K562 (cell line): ENCODE measurements around the gene MLH3. TPM values are rescaled to one million over a fixed set of nuclear protein-coding genes. Genes with fewer than 3 reads are reported as not detected.

Experiments used
- ATAC-seq: fragments of 200-7000 bp; cut with Tn5 transposase; 3 replicates; pipeline ENCODE4 v1.9.1; 2020; ENCODE audit warnings: moderate library complexity
- BruUV-seq: library from RNA; stranded (reverse); fragments of 400-500 nt; replicated peaks from 2 replicates; lab custom pipeline; 2021; lab: Mats Ljungman, UMichigan
- CTCF ChIA-PET: fragments of 300-600 bp; formaldehyde crosslinking; extraction: SDS; loops from one replicate; lab custom pipeline; 2021; ENCODE audit warnings: low intra/inter-chr PET ratio; lab: Yijun Ruan, JAX
- POLR2A ChIA-PET: fragments of 300-600, 350-650 bp; sonication (Branson Sonifier 250); formaldehyde crosslinking; extraction: SDS; loops from one replicate; lab custom pipeline; 2021; ENCODE audit warnings: antibody characterized with exemption, inconsistent platforms; lab: Yijun Ruan, JAX
- DNase-seq, 4 experiments: peaks; one replicate each; pipeline versions ENCODE4 v3.0.0 to v3.0.0-alpha.2; 2011 to 2018; ENCODE audit warnings: low spot score in 3 of 4, mixed read lengths in 3 of 4; ENCODE audit errors: extremely low read depth in 1 of 4
- FAIRE-seq: peaks from 2 replicates; lab custom pipeline; 2011; peaks lifted over from hg19 to GRCh38; lab: Jason Lieb, UNC
- H2AFZ ChIP-seq: 2 replicates; pipeline ENCODE4 v1.6.0; 2011; ENCODE audit warnings: low read depth, low read length, control low read depth, inconsistent platforms
- H3K27ac ChIP-seq: fragments of 200-600 bp; 3 replicates; pipeline ENCODE4 v1.8.0; 2011; ENCODE audit warnings: low read depth, mild to moderate bottlenecking, control low read depth, inconsistent platforms, low read length, moderate library complexity, mixed read lengths; ENCODE audit errors: extremely low read depth
- H3K27me3 ChIP-seq, 2 experiments: fragments of 300-600 bp in 1 of 2; 2 replicates in 1 of 2; 3 replicates in 1 of 2; pipeline versions ENCODE4 v1.6.0 to v1.8.0; 2011; ENCODE audit warnings: inconsistent platforms in 2 of 2, low read length in 2 of 2, mild to moderate bottlenecking in 1 of 2, mixed read lengths in 1 of 2, moderate library complexity in 1 of 2; ENCODE audit not compliant: control insufficient read depth in 2 of 2, insufficient read depth in 2 of 2
- H3K36me3 ChIP-seq: fragments of 300-600 bp; 3 replicates; pipeline ENCODE4 v1.8.0; 2011; ENCODE audit warnings: mild to moderate bottlenecking, low read length, inconsistent platforms; ENCODE audit not compliant: control insufficient read depth, insufficient read depth
- H3K4me1 ChIP-seq, 2 experiments: fragments of 200-600 bp in 1 of 2; replicated peaks in 1 of 2; 2 replicates in 1 of 2; 3 replicates in 1 of 2; pipeline versions ENCODE4 v1.5.1 to v1.8.0; 2011; ENCODE audit warnings: inconsistent platforms in 2 of 2, low read length in 2 of 2, mild to moderate bottlenecking in 1 of 2, mixed read lengths in 1 of 2, moderate library complexity in 1 of 2; ENCODE audit not compliant: control insufficient read depth in 2 of 2, insufficient read depth in 2 of 2
- H3K4me2 ChIP-seq: 2 replicates; pipeline ENCODE4 v1.6.1; 2011; ENCODE audit warnings: low read length, control low read depth, inconsistent platforms, mixed read lengths; ENCODE audit not compliant: insufficient read depth
- H3K4me3 ChIP-seq: fragments of 200-600 bp; sonication (generic), shearing (Covaris generic); 2 replicates; pipeline ENCODE4 v1.5.1; 2016; ENCODE audit warnings: control low read depth, inconsistent platforms
- H3K79me2 ChIP-seq: fragments of 200-600 bp; 3 replicates; pipeline ENCODE4 v1.8.0; 2011; ENCODE audit warnings: low read length, inconsistent platforms; ENCODE audit not compliant: control insufficient read depth, insufficient read depth
- H3K9ac ChIP-seq, 2 experiments: 2 replicates each; pipeline versions ENCODE4 v1.6.0 to v1.6.1; 2011; ENCODE audit warnings: low read depth in 2 of 2, low read length in 2 of 2, control low read depth in 1 of 2, inconsistent platforms in 1 of 2, mild to moderate bottlenecking in 1 of 2, mixed read lengths in 1 of 2; ENCODE audit not compliant: insufficient read depth in 1 of 2
- H3K9me1 ChIP-seq: one replicate; pipeline ENCODE4 v1.6.0; 2011; ENCODE audit warnings: inconsistent platforms, mild to moderate bottlenecking, low read length, moderate library complexity; ENCODE audit not compliant: control insufficient read depth, insufficient read depth
- H3K9me3 ChIP-seq: replicated peaks from 2 replicates; pipeline ENCODE4 v1.5.1; 2011; ENCODE audit warnings: low read depth, low read length, inconsistent platforms; ENCODE audit not compliant: control insufficient read depth, insufficient read depth
- H4K20me1 ChIP-seq: replicated peaks from 2 replicates; pipeline ENCODE4 v1.6.1; 2011; ENCODE audit warnings: low read length, inconsistent platforms, mixed read lengths; ENCODE audit not compliant: control insufficient read depth, insufficient read depth
- EHMT2 ChIP-seq: fragments of 450-650 bp; IDR thresholded peaks from 2 replicates; pipeline ENCODE4 v1.6.1; 2018; ENCODE audit warnings: antibody characterized with exemption
- EP300 ChIP-seq: IDR thresholded peaks from 2 replicates; pipeline ENCODE4 v1.6.1; 2012; ENCODE audit warnings: low read length, improper control_type of control experiment
- HDGF ChIP-seq: fragments of 450-650 bp; IDR thresholded peaks from 2 replicates; pipeline ENCODE4 v1.6.1; 2016
- KLF6 ChIP-seq: fragments of 250-450 bp; sonication (Bioruptor Pico); IDR thresholded peaks from 2 replicates; pipeline ENCODE4 v1.4.0; 2020; ENCODE audit warnings: mild to moderate bottlenecking, moderate library complexity, borderline replicate concordance
- MXI1 ChIP-seq: IDR thresholded peaks from 2 replicates; pipeline ENCODE4 v1.6.1; 2011; ENCODE audit warnings: low read depth, mild to moderate bottlenecking, improper control_type of control experiment, low read length
- NCOA1 ChIP-seq: fragments of 450-650 bp; IDR thresholded peaks from 2 replicates; pipeline ENCODE4 v1.6.1; 2016; ENCODE audit warnings: low read depth
- PREB ChIP-seq: sonication (generic); formaldehyde crosslinking; IDR thresholded peaks from 2 replicates; pipeline ENCODE4 v1.8.1; 2023; ENCODE audit warnings: mild to moderate bottlenecking, missing genetic modification reagents
- SMAD1 ChIP-seq: fragments of 150-350 bp; IDR thresholded peaks from 2 replicates; pipeline ENCODE4 v1.6.1; 2014; ENCODE audit warnings: low read length, low read depth; ENCODE audit not compliant: partially characterized antibody
- ZBTB26 ChIP-seq: fragments of 450-650 bp; formaldehyde crosslinking; IDR thresholded peaks from 2 replicates; pipeline ENCODE4 v1.4.0; 2022; ENCODE audit warnings: missing genetic modification characterization
- ZNF311 ChIP-seq: fragments of 250-450 bp; sonication (Bioruptor Pico); IDR thresholded peaks from 2 replicates; pipeline ENCODE4 v1.4.0; 2020; ENCODE audit warnings: mild to moderate bottlenecking, moderate library complexity
- WGBS: fragments of 100-300 bp; shearing (Covaris generic); methylation state at CpG from one replicate; pipeline ENCODE4 v1.1.6; 2016; ENCODE audit warnings: low coverage, mixed read lengths; ENCODE audit not compliant: insufficient coverage; ENCODE audit errors: missing lambda C conversion rate; 5-methylcytosine and 5-hydroxymethylcytosine counted together
- in situ Hi-C: fragments of 300-500 bp; cut with MboI; formaldehyde crosslinking; loops from 4 replicates; pipeline ENCODE4 v1.15.0; 2018; ENCODE audit warnings: inconsistent platforms, mixed read lengths
- intact Hi-C: fragments of 100-400 bp; cut with micrococcal nuclease; formaldehyde crosslinking; loops from 2 replicates; pipeline ENCODE4 v1.14.2; 2022
- polyA plus RNA-seq, 8 experiments: library from polyadenylated mRNA; depleted of rRNA in 4 of 8; stranded (reverse) in 5 of 8; unstranded in 3 of 8; fragments of >200 nt; fragmentation: Nextera tagmentation in 2 of 8; fragmentation: Illumina TruSeq in 1 of 8; extraction: Ambion mirVana in 2 of 8; extraction: Trizol in 1 of 8; gene quantifications; 2 replicates each; pipeline versions ENCODE4 v1.2.1 to v1.2.3, GENCODE V29; 2011 to 2014; ENCODE audit warnings: inconsistent platforms in 1 of 8, missing spikeins in 1 of 8
- total RNA-seq, 7 experiments: library from RNA; depleted of rRNA in 6 of 7; stranded (reverse); fragments of >200 nt in 6 of 7; fragmentation: Illumina TruSeq in 2 of 7; extraction: Trizol in 2 of 7; gene quantifications; 2 replicates each; pipeline versions ENCODE4 v1.2.1 to v1.2.3, GENCODE V29; 2011 to 2021; ENCODE audit warnings: low replicate concordance in 1 of 7
- TF ChIP-seq, protein P1 (sequence below): sonication (generic); formaldehyde crosslinking; IDR thresholded peaks from 2 replicates; pipeline ENCODE4 v1.8.0; 2022; ENCODE audit warnings: mild to moderate bottlenecking, missing genetic modification reagents, borderline replicate concordance
- TF ChIP-seq, protein P2 (sequence below), 2 experiments: fragments of 450-650 bp; IDR thresholded peaks; 2 replicates each; pipeline ENCODE4 v1.6.1; 2018; ENCODE audit warnings: mild to moderate bottlenecking in 2 of 2, low read depth in 1 of 2; ENCODE audit not compliant: partially characterized antibody in 2 of 2

The MLH3 gene
- total and polyA plus RNA-seq, 9 of the 15 experiments (the other 6 are each of a cell fraction or from before 2014, with no cell fraction given) = 5.9 to 15.3 (median 10.7) TPM

DNA sequence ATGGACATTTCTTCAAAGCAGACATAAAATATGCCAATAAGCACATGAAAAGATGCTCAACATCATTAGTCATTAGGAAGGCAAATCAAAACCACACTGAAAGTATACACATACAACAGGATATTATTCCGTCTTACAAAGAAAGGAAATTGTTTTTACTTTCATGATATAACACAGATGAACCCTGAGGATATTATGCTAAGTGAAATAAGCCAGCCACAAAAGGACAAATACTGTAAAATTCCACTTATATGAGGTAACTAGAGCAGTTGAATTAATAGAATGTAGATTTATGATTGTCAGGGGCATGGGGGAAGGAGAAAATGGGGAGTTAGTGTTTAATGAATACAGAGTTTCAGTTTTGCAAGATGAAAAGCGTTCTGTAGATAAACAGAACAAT, 8.4 kb upstream of the MLH3 start:
- H3K4me3 ChIP-seq = no peak overlapping the region
- no peak overlapping the region for H2AFZ ChIP-seq
- peaks cover 33% of the 10 kb centered on the region for H3K79me2 ChIP-seq
- ChIA-PET POLR2A (no interaction called here), CTCF (no interaction called here)
- H4K20me1 ChIP-seq = no peaks in the 10 kb centered on the region
- H3K4me1 ChIP-seq = peaks cover 0 to 6% of the 10 kb centered on the region in 2 experiments; a peak in 3 of 5 replicates
- TF ChIP-seq, protein P1, sequence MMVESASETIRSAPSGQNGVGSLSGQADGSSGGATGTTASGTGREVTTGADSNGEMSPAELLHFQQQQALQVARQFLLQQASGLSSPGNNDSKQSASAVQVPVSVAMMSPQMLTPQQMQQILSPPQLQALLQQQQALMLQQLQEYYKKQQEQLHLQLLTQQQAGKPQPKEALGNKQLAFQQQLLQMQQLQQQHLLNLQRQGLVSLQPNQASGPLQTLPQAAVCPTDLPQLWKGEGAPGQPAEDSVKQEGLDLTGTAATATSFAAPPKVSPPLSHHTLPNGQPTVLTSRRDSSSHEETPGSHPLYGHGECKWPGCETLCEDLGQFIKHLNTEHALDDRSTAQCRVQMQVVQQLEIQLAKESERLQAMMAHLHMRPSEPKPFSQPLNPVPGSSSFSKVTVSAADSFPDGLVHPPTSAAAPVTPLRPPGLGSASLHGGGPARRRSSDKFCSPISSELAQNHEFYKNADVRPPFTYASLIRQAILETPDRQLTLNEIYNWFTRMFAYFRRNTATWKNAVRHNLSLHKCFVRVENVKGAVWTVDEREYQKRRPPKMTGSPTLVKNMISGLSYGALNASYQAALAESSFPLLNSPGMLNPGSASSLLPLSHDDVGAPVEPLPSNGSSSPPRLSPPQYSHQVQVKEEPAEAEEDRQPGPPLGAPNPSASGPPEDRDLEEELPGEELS = no peak
- TF ChIP-seq KLF6 (CRISPR knock-in tag) (no peak), SMAD1 (no peak), ZBTB26 (no peak), MXI1 (no peak), HDGF (no peak), ZNF311 (CRISPR knock-in tag) (no peak), EP300 (no peak), EHMT2 (no peak), PREB (CRISPR knock-in tag) (no peak), NCOA1 (no peak)
- TF ChIP-seq, protein P2, sequence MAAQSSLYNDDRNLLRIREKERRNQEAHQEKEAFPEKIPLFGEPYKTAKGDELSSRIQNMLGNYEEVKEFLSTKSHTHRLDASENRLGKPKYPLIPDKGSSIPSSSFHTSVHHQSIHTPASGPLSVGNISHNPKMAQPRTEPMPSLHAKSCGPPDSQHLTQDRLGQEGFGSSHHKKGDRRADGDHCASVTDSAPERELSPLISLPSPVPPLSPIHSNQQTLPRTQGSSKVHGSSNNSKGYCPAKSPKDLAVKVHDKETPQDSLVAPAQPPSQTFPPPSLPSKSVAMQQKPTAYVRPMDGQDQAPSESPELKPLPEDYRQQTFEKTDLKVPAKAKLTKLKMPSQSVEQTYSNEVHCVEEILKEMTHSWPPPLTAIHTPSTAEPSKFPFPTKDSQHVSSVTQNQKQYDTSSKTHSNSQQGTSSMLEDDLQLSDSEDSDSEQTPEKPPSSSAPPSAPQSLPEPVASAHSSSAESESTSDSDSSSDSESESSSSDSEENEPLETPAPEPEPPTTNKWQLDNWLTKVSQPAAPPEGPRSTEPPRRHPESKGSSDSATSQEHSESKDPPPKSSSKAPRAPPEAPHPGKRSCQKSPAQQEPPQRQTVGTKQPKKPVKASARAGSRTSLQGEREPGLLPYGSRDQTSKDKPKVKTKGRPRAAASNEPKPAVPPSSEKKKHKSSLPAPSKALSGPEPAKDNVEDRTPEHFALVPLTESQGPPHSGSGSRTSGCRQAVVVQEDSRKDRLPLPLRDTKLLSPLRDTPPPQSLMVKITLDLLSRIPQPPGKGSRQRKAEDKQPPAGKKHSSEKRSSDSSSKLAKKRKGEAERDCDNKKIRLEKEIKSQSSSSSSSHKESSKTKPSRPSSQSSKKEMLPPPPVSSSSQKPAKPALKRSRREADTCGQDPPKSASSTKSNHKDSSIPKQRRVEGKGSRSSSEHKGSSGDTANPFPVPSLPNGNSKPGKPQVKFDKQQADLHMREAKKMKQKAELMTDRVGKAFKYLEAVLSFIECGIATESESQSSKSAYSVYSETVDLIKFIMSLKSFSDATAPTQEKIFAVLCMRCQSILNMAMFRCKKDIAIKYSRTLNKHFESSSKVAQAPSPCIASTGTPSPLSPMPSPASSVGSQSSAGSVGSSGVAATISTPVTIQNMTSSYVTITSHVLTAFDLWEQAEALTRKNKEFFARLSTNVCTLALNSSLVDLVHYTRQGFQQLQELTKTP (IDR thresholded peaks at IDR 0.05; ENCODE audit: low read depth in 1 of 2, partially characterized antibody in 2 of 2) = no peak
- ATAC-seq (no peak), FAIRE-seq (no peak), DNase-seq (no peak)
- no peak overlapping the region for H3K4me2 ChIP-seq
- H3K27ac ChIP-seq = no peak overlapping the region
- peaks cover 23% of the 10 kb centered on the region; the same call in 2 of the 3 replicates for H3K36me3 ChIP-seq
- 100% methylated on average over 2 of the region's 2 CpGs for WGBS
- no peaks in the 10 kb centered on the region for H3K27me3 ChIP-seq
- in situ Hi-C loops = no loop called here
- no TSS peak for BruUV-seq
- intact Hi-C loops = no loop called here
- H3K9me1 ChIP-seq = no peaks in the 10 kb centered on the region
- H3K9me3 ChIP-seq = no peaks in the 10 kb centered on the region; the same call in 1 of the 2 replicates
- no peak overlapping the region for H3K9ac ChIP-seq
